COLO668 (cell line): Measurements from ENCODE around the gene QRICH2.
"Not testable (repeated sequence)": the region's sequence is repeated elsewhere in the genome, so short reads cannot be mapped to it uniquely, and the experiment has no call there.

Experiments
- DNase-seq: peaks from one replicate; lab custom pipeline; 2025; ENCODE audit not compliant: unreplicated experiment; lab: John Stamatoyannopoulos, UW

QRICH2 gene

DNA sequence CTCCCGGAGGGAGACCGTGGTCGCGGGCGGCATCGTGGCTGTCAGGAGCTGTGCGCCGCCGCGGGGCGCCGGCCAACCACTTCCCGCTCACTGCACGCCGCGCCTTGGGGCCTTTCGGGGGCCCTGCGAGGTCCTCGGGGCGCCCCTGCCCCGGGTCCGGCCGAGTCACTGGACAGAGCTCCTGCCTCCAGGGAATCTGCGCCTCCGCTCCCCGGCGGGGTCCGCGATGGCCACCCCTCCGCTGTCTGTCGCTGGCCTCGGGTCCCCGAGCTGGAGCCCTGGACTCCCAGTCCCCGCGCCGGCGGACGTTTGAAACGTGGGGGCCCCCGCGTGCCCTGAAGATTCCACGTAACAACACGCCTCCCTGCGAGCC, at the start of gene QRICH2:
QRICH2 (minus strand) TSS at position 311 of the 373 bp plus-strand sequence; CDS start at position 33, 278 bp downstream.
- no peak for DNase-seq

GRCh38 chr17:76357597-76358158, 49.6 kb upstream of the QRICH2 start:
- no peak for DNase-seq

GRCh38 chr17:76356803-76357456, 48.9 kb upstream of the QRICH2 start:
- no peak for DNase-seq

GRCh38 chr17:76354747-76355310, 46.8 kb upstream of the QRICH2 start:
- no peak for DNase-seq

- DNase-seq, result no peak
Observed at GRCh38 chr17:76354317-76354729, 46.2 kb upstream of the QRICH2 start.

DNA sequence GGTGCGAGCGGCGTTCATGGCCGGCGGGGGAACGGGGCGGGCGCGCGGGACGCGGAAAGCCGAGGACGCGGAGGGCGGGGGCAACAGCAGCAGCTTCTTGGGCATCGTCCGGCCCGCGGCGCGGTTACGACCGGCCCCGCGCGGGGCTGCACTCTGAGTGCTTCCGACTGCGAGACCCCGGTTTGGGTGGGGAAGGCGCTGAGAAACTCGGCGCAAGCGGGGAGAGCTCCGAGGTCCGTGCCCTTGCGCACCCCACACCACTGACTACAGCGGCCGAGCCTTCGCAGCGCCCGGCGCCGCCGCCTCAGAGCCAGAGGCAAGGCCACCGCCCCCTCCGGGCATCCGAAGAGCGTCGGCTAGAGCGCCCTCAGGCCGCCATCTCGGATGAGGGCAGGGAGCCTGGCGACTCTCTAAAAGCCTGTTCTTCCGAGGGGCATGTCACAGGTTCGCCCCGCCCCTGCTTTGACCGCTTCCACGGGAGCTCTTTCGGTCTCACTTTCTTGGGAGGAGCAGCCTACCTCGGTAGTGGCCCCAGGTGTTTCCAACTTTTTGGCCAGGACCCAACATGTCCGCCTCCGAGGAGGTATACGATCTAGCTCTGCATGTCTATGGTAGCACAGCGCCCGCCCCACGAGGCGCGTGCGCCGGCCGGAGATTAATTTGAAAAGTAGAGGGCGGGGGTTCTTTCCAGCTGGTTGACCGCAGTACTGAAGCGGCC, 45.7 kb upstream of the QRICH2 start, which contains the start of gene PRPSAP1:
PRPSAP1 (minus strand) TSS at position 318 of the 718 bp plus-strand sequence; CDS start at position 105, 213 bp downstream.
- peak; percentile 89 for DNase-seq

GRCh38 chr17:76353004-76353598, 45.0 kb upstream of the QRICH2 start:
- peak; percentile 37 for DNase-seq

GRCh38 chr17:76351526-76352071, 43.5 kb upstream of the QRICH2 start:
- DNase-seq, result no peak

- DNase-seq, result no peak
Observed at GRCh38 chr17:76350463-76350862, 42.4 kb upstream of the QRICH2 start.

DNA sequence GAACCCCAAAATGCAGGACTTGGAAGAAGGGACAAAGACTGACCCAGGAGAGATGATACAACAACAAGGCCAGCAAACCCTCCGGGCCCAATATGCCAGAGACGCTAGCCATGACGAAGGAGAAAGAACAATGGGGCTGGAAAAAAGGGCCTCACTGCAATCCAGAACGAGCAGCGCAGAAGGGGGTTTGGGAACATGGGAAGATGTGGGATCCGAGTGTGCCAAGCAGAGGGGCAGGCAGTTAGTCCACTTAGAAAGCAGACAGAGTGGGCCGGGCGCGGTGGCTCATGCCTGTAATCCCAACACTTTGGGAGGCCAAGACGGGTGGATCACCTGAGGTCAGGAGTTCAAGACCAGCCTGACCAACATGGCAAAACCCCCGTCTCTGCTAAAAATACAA, 38.9 kb upstream of the QRICH2 start:
- DNase-seq, result not testable (repeated sequence)

GRCh38 chr17:76345377-76345974, 37.4 kb upstream of the QRICH2 start:
- no peak for DNase-seq

DNA sequence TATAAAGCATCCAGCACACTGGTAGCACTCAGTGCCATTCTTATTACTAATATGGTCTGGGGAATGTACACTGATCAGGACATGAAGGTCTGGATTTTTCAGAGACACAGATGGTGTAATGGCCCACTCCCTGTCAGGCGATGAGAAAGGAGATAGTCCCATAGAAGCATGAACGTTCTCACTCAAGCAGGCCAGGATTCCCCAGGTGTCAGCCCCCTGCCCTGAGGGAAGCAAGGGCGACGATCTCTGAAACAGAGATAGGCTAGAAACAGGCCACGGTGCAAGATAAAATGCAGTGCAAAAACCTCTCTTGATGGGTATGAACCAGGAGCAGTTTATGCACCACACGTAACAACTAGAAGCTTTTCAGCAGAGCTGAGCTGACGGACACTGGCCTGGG, 35.0 kb upstream of the QRICH2 start:
- DNase-seq, result no peak

DNA sequence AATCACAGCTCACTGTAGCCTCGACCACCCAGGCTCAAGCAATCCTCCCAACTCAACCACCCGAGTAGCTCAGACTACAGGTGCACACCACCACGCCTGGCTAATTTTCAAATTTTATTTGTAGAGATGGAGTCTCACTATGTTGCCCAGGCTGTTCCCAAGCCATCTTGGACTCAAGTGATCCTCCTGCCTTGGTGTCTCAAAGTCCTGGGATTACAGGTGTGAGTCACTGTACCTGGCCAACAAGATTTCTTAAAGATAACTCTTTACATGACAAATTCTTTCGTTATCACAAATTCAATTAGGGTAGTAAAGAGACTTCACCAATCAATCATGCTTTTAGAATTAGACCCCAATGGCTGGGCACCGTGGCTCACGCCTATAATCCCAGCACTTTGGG, 33.2 kb upstream of the QRICH2 start:
- DNase-seq, result no peak

GRCh38 chr17:76337413-76337777, 29.3 kb upstream of the QRICH2 start:
- DNase-seq, result no peak

- DNase-seq, result no peak
Observed at GRCh38 chr17:76336756-76337412, 28.8 kb upstream of the QRICH2 start.

DNA sequence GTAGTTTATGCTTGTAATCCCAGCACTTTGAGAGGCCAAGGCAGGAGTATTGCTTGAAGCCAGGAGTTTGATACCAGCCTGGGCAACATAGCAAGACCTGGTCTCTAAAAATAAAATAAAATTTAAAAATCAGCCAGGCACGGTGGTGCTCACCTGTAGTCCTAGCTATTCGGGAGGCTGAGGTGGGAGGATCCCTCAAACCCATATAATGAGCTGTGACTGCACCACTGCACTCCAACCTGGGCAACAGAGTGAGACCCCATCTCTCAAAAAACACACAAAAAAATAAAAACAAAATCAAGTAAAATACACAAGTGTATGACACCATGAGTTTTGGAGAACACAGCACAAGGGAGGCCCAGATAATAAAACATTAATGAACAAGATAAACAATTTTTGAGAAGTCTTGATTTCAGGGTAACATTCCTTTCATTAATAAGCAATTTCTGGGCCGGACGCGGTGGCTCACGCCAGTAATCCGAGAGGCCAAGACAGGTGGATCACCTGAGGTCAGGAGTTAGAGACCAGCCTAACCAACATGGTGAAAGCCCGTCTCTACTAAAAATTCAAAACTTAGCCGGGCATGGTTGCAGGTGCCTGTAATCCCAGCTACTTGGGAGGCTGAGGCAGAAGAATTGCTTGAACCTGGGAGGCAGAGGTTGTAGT, 27.8 kb upstream of the QRICH2 start:
- DNase-seq, result no peak

DNA sequence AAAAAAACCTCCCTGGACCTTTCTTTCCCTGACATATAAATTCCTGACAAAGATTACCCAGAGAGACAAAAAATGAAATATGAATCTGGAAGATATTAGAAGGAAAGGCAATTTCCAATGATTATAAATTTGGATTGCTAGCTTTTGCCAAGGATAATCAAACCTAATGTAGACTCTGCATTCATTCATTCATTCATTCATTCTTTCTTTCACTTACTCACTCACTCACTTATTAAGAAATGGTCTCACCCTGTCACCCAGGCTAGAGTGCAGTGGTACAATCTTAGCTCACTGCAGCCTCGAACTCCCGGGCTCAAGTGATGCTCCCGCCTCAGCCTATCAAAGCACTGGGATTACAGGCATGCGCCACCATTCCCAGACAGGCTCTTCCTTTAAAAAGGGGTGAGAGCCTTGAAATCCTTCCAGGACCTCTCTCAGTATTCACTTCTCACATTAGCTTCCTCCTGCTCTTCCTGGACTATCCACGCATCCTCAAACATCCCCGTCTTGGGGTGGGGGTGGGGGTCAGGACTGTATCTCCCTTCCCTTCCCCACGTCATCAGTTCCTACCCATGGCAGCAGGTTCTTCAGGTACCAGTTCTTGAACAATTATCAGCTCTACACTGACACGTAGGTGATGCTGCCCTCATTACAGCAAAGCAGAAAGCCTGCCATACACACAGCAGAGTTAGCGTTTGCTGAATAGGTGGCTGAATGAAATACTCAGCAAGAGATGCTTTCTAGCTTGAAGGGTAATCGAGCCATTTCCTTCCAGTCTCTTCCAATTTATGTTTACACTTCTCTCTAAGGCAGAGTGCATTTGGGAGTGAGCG, 25.8 kb upstream of the QRICH2 start:
- DNase-seq, result no peak

DNA sequence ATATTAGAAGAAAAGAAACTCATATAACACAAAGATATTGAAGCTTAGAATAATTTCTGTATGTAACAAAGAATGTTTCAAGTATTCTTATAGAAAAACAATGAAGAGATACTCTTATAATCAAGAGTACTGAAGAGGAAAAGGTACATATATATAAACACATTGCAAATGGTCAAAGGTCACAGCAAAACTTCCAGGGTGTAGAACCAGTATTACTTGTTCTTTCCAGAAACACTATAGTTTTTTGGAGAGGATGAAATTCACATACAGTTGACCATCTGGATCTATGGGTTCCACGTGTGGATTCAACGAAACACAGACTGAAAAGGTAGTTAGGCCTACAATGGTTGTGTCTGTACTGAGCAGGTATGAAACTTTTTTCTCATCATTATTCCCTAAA, 23.0 kb upstream of the QRICH2 start:
- DNase-seq, result no peak

DNA sequence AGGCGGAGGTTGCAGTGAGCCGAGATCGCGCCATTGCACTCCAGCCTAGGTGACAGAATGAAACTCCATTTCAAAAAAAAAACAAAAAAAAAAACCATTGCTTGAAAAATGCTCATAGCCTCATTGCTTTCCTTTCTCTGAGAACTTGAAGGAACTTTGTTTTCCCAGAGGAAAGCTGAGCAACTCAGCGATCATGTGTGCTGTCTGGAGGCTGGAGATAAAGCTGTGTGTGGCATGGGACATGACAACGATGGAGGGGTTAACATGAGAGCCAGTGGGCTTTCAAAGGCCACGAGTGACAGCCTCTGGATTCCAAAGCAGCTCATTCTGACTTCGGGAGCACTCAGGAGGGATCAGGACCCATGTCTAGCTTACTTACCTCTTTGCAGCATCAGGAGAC, 21.6 kb upstream of the QRICH2 start:
- no peak for DNase-seq
